Measurements from ENCODE around the gene SERPIND1.
"Not testable (repeated sequence)": the region's sequence is repeated elsewhere in the genome, so short reads cannot be mapped to it uniquely, and the experiment has no call there.

Gene SERPIND1

GRCh38 chr22:20764729-20765128 lies 9.2 kb upstream of the SERPIND1 start:
- in situ Hi-C loops (cut with MboI; ENCODE audit: low sequenced_read_pairs, unreplicated experiment) = no loop called here
- TF ChIP-seq, protein P1, sequence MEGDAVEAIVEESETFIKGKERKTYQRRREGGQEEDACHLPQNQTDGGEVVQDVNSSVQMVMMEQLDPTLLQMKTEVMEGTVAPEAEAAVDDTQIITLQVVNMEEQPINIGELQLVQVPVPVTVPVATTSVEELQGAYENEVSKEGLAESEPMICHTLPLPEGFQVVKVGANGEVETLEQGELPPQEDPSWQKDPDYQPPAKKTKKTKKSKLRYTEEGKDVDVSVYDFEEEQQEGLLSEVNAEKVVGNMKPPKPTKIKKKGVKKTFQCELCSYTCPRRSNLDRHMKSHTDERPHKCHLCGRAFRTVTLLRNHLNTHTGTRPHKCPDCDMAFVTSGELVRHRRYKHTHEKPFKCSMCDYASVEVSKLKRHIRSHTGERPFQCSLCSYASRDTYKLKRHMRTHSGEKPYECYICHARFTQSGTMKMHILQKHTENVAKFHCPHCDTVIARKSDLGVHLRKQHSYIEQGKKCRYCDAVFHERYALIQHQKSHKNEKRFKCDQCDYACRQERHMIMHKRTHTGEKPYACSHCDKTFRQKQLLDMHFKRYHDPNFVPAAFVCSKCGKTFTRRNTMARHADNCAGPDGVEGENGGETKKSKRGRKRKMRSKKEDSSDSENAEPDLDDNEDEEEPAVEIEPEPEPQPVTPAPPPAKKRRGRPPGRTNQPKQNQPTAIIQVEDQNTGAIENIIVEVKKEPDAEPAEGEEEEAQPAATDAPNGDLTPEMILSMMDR (IDR thresholded peaks at IDR 0.05; ENCODE audit: borderline replicate concordance, control extremely low read depth, extremely low read depth, insufficient read depth, missing control alignments) = no peak
- DNase-seq (ENCODE audit: low spot score) = no peak

GRCh38 chr22:20765938-20766337 lies 8.0 kb upstream of the SERPIND1 start:
- DNase-seq (ENCODE audit: low spot score) = no peak
- in situ Hi-C loops (cut with MboI; ENCODE audit: low sequenced_read_pairs, unreplicated experiment) = no loop called here
- TF ChIP-seq, protein P1 (IDR thresholded peaks at IDR 0.05; ENCODE audit: borderline replicate concordance, control extremely low read depth, extremely low read depth, insufficient read depth, missing control alignments) = no peak

DNA sequence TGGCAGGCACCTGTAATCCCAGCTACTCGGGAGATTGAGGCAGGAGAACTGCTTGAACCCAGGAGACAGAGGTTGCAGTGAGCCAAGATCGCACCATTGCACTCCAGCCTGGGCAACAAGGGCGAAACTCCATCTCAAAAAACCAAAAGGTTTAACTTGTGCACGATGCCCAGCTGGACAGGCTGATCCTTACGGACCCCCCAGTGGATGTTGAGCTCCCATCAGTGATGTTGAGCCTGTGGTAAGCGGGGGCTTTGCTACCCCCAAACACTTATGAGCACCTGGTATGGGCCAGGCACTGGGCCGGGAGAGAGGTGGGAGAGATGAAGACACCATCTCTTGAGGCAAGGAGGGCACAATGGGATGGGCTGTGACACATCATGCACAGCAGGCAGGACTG lies 7.4 kb upstream of the SERPIND1 start:
- TF ChIP-seq, protein P1 (IDR thresholded peaks at IDR 0.05; ENCODE audit: borderline replicate concordance, control extremely low read depth, extremely low read depth, insufficient read depth, missing control alignments) = no peak
- in situ Hi-C loops (cut with MboI; ENCODE audit: low sequenced_read_pairs, unreplicated experiment) = no loop called here
- DNase-seq (ENCODE audit: low spot score) = no peak

- in situ Hi-C loops (cut with MboI; ENCODE audit: low sequenced_read_pairs, unreplicated experiment); DNase-seq (ENCODE audit: low spot score): not testable (repeated sequence)
These were observed 4.5 kb upstream of the SERPIND1 start for GRCh38 chr22:20769496-20769826.

DNA sequence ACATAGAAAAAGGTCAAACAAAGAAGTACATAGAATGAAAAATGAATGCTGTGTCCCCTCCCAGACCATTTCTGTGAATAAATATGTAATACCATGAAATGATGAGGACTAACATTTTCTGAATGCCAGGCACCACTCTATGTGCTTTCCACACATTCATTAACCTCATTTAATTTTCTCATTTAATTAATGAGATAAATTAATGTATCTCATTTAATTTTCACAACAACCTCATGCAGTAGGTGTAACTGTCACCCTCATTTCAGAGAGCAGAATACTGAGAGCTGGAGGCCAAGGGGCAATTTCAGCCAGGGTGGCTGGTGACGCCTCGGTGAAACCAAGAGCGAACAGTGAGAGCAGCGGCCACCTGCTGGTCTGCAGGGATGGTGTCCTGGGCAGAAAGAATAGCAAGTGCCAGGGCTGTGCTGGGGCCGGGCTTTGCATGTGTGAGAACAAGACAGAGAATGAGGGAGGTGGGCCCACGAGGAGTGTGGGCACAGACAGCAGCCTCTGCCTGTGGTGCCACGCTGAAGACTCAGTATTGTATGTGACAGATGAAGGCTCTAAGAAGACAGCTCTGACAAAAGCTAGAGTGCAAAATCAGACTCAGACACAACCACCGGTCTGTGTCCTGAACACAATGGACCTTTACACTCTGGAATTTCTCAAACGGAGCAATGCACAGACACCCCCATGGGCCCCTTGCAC lies 1.8 kb upstream of the SERPIND1 start:
- DNase-seq (ENCODE audit: low spot score) = no peak
- in situ Hi-C loops (cut with MboI; ENCODE audit: low sequenced_read_pairs, unreplicated experiment) = no loop called here

DNA sequence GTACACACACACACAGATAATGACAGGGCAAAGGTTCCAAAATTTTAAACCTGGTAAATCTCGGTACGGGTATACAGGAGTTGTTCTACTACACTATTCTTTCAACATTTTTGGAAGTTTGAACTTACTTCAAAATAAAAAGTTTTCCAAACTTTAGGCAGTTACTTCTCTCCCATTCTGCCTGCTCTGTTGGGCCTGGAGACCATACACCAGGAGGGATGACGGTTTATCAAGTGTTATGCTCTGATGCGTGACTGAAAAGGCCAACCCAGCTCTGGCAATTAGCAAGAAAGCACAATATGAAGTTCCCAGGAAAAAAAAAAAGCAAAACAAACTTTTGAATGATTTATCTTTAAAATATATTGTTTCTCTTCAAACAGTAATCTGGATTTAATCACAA lies 969 bp downstream of the SERPIND1 start:
- no peak for DNase-seq (ENCODE audit: low spot score)
- in situ Hi-C loops (cut with MboI; ENCODE audit: low sequenced_read_pairs, unreplicated experiment) = loop anchor here (25.0 kb wide), 1 partner anchor 163 kb away; no protein-coding TSS in a partner anchor
- TF ChIP-seq, protein P1 (IDR thresholded peaks at IDR 0.05; ENCODE audit: borderline replicate concordance, control extremely low read depth, extremely low read depth, insufficient read depth, missing control alignments) = no peak

More for the DNA sequence above, 1.8 kb upstream of the SERPIND1 start:
- TF ChIP-seq, protein P1 (IDR thresholded peaks at IDR 0.05; ENCODE audit: borderline replicate concordance, control extremely low read depth, extremely low read depth, insufficient read depth, missing control alignments) = no peak

DNA sequence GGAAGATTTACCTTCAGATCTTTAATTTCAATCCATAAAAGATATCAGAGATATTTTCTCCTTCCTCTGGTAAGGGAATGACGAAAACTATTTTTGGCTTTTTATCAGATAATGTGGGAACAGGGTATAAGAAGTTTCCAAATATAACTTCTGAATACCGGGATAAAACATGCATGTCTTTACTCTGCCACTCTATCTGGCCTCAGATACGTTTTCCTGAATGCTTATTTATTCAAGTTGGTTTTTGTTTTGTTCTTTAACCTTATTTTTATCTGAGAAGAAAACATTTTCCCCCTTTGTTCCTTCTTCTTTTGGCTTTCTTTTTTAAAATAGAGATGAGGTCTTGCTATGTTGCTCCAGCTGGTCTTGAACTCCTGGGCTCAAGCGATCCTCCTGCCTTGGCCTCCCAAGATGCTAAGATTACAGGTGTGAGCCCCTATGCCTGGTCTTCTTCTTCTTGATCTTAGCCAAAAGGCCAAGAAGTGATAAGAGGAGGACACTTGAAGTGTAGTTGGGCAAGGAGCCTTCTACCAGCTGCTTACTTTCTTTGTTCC lies 1.5 kb downstream of the SERPIND1 start:
- in situ Hi-C loops (cut with MboI; ENCODE audit: low sequenced_read_pairs, unreplicated experiment) = loop anchor here (25.0 kb wide), 1 partner anchor 163 kb away; no protein-coding TSS in a partner anchor
- DNase-seq (ENCODE audit: low spot score) = no peak
- TF ChIP-seq, protein P1 (IDR thresholded peaks at IDR 0.05; ENCODE audit: borderline replicate concordance, control extremely low read depth, extremely low read depth, insufficient read depth, missing control alignments) = no peak
